Uterus (tissue), 2 donors: ENCODE results near the gene ZNF823.

Source experiments
- CTCF ChIP-seq, 4 experiments: fragments of 200-600 bp in 2 of 4; fragments of 450-650 bp in 2 of 4; sonication (generic) in 2 of 4; IDR thresholded peaks; one replicate each; pipeline ENCODE4 v1.5.1; 2016 to 2019; ENCODE audit warnings: antibody characterized with exemption in 4 of 4, mild to moderate bottlenecking in 2 of 4, moderate library complexity in 1 of 4
- POLR2A ChIP-seq, 2 donors: fragments of 450-650 bp; IDR thresholded peaks; one replicate each; pipeline ENCODE4 v1.6.1; 2016; ENCODE audit warnings: antibody characterized with exemption in 2 of 2, mild to moderate bottlenecking in 1 of 2, moderate library complexity in 1 of 2

- TF ChIP-seq CTCF (IDR thresholded peaks at IDR 0.05) (no peak), POLR2A (IDR thresholded peaks at IDR 0.05) (no peak)
Measured at GRCh38 chr19:11787536-11787935, 48.8 kb upstream of the ZNF823 start.
